ENCODE results near the gene PPP2R5C.
"Not testable (repeated sequence)": the region's sequence is repeated elsewhere in the genome, so short reads cannot be mapped to it uniquely, and the experiment has no call there.

Gene PPP2R5C

GRCh38 chr14:101719045-101719645 lies 42.4 kb upstream of the PPP2R5C start:
- Histone ChIP-seq H3K4me3 (ENCODE audit: low read depth, low read length) (no peak overlapping the region), H3K27me3 (ENCODE audit: control insufficient read depth, insufficient read depth, low read length) (no peaks in the 10 kb centered on the region), H3K9ac (ENCODE audit: low read depth, low read length) (no peak overlapping the region), H3K36me3 (ENCODE audit: control insufficient read depth, insufficient read depth, low read length) (no peaks in the 10 kb centered on the region), H3K9me3 (ENCODE audit: control insufficient read depth, insufficient read depth, low read length) (no peaks in the 10 kb centered on the region), H3K4me1 (ENCODE audit: control insufficient read depth, insufficient read depth, low read length) (peaks cover 6% of the 10 kb centered on the region)

- Histone ChIP-seq H3K4me3 (ENCODE audit: low read depth, low read length) (no peak overlapping the region), H3K9ac (ENCODE audit: low read depth, low read length) (no peak overlapping the region), H3K27me3 (ENCODE audit: control insufficient read depth, insufficient read depth, low read length) (no peaks in the 10 kb centered on the region), H3K9me3 (ENCODE audit: control insufficient read depth, insufficient read depth, low read length) (no peaks in the 10 kb centered on the region), H3K4me1 (ENCODE audit: control insufficient read depth, insufficient read depth, low read length) (peaks cover 6% of the 10 kb centered on the region), H3K36me3 (ENCODE audit: control insufficient read depth, insufficient read depth, low read length) (no peaks in the 10 kb centered on the region)
Measured at GRCh38 chr14:101719708-101720107, 41.8 kb upstream of the PPP2R5C start.

- Histone ChIP-seq H3K4me1 (ENCODE audit: control insufficient read depth, insufficient read depth, low read length) (peaks cover 6% of the 10 kb centered on the region), H3K27me3 (ENCODE audit: control insufficient read depth, insufficient read depth, low read length) (no peaks in the 10 kb centered on the region), H3K36me3 (ENCODE audit: control insufficient read depth, insufficient read depth, low read length) (no peaks in the 10 kb centered on the region), H3K9ac (ENCODE audit: low read depth, low read length) (no peak overlapping the region), H3K4me3 (ENCODE audit: low read depth, low read length) (no peak overlapping the region), H3K9me3 (ENCODE audit: control insufficient read depth, insufficient read depth, low read length) (no peaks in the 10 kb centered on the region)
Measured at GRCh38 chr14:101721111-101721510, 40.4 kb upstream of the PPP2R5C start.

- H3K4me3 ChIP-seq (ENCODE audit: low read depth, low read length), result no peak overlapping the region
- peaks cover 4% of the 10 kb centered on the region for H3K4me1 ChIP-seq (ENCODE audit: control insufficient read depth, insufficient read depth, low read length)
- H3K9me3 ChIP-seq (ENCODE audit: control insufficient read depth, insufficient read depth, low read length), result no peaks in the 10 kb centered on the region
- H3K9ac ChIP-seq (ENCODE audit: low read depth, low read length), result no peak overlapping the region
- no peaks in the 10 kb centered on the region for H3K36me3 ChIP-seq (ENCODE audit: control insufficient read depth, insufficient read depth, low read length)
- H3K27me3 ChIP-seq (ENCODE audit: control insufficient read depth, insufficient read depth, low read length), result no peaks in the 10 kb centered on the region
Measured at GRCh38 chr14:101721951-101722661, 39.4 kb upstream of the PPP2R5C start.

GRCh38 chr14:101723061-101723595 lies 38.4 kb upstream of the PPP2R5C start:
- H3K4me3 ChIP-seq (ENCODE audit: low read depth, low read length), result no peak overlapping the region
- no peaks in the 10 kb centered on the region for H3K27me3 ChIP-seq (ENCODE audit: control insufficient read depth, insufficient read depth, low read length)
- no peaks in the 10 kb centered on the region for H3K36me3 ChIP-seq (ENCODE audit: control insufficient read depth, insufficient read depth, low read length)
- H3K9ac ChIP-seq (ENCODE audit: low read depth, low read length), result no peak overlapping the region
- no peaks in the 10 kb centered on the region for H3K4me1 ChIP-seq (ENCODE audit: control insufficient read depth, insufficient read depth, low read length)
- H3K9me3 ChIP-seq (ENCODE audit: control insufficient read depth, insufficient read depth, low read length), result no peaks in the 10 kb centered on the region

GRCh38 chr14:101725652-101726051 lies 35.9 kb upstream of the PPP2R5C start:
- not testable (repeated sequence) for H3K27me3 ChIP-seq (ENCODE audit: control insufficient read depth, insufficient read depth, low read length); H3K4me3 ChIP-seq (ENCODE audit: low read depth, low read length); H3K9ac ChIP-seq (ENCODE audit: low read depth, low read length); H3K9me3 ChIP-seq (ENCODE audit: control insufficient read depth, insufficient read depth, low read length); H3K4me1 ChIP-seq (ENCODE audit: control insufficient read depth, insufficient read depth, low read length); H3K36me3 ChIP-seq (ENCODE audit: control insufficient read depth, insufficient read depth, low read length)

GRCh38 chr14:101726295-101726953 lies 35.1 kb upstream of the PPP2R5C start:
- Histone ChIP-seq H3K36me3 (ENCODE audit: control insufficient read depth, insufficient read depth, low read length) (no peaks in the 10 kb centered on the region), H3K4me1 (ENCODE audit: control insufficient read depth, insufficient read depth, low read length) (peaks cover 4% of the 10 kb centered on the region), H3K4me3 (ENCODE audit: low read depth, low read length) (no peak overlapping the region), H3K9me3 (ENCODE audit: control insufficient read depth, insufficient read depth, low read length) (no peaks in the 10 kb centered on the region), H3K27me3 (ENCODE audit: control insufficient read depth, insufficient read depth, low read length) (no peaks in the 10 kb centered on the region), H3K9ac (ENCODE audit: low read depth, low read length) (no peak overlapping the region)

- Histone ChIP-seq H3K27me3 (ENCODE audit: control insufficient read depth, insufficient read depth, low read length) (no peaks in the 10 kb centered on the region), H3K4me3 (ENCODE audit: low read depth, low read length) (no peak overlapping the region), H3K9ac (ENCODE audit: low read depth, low read length) (no peak overlapping the region), H3K9me3 (ENCODE audit: control insufficient read depth, insufficient read depth, low read length) (no peaks in the 10 kb centered on the region), H3K36me3 (ENCODE audit: control insufficient read depth, insufficient read depth, low read length) (no peaks in the 10 kb centered on the region), H3K4me1 (ENCODE audit: control insufficient read depth, insufficient read depth, low read length) (peaks cover 9% of the 10 kb centered on the region)
Measured at GRCh38 chr14:101726954-101727302, 34.6 kb upstream of the PPP2R5C start.

GRCh38 chr14:101727611-101728366 lies 33.7 kb upstream of the PPP2R5C start:
- Histone ChIP-seq H3K4me3 (ENCODE audit: low read depth, low read length) (no peak overlapping the region), H3K27me3 (ENCODE audit: control insufficient read depth, insufficient read depth, low read length) (no peaks in the 10 kb centered on the region), H3K9me3 (ENCODE audit: control insufficient read depth, insufficient read depth, low read length) (no peaks in the 10 kb centered on the region), H3K4me1 (ENCODE audit: control insufficient read depth, insufficient read depth, low read length) (peaks cover 9% of the 10 kb centered on the region), H3K36me3 (ENCODE audit: control insufficient read depth, insufficient read depth, low read length) (no peaks in the 10 kb centered on the region), H3K9ac (ENCODE audit: low read depth, low read length) (no peak overlapping the region)

GRCh38 chr14:101728367-101728742 lies 33.2 kb upstream of the PPP2R5C start:
- no peaks in the 10 kb centered on the region for H3K9me3 ChIP-seq (ENCODE audit: control insufficient read depth, insufficient read depth, low read length)
- H3K4me3 ChIP-seq (ENCODE audit: low read depth, low read length), result no peak overlapping the region
- H3K27me3 ChIP-seq (ENCODE audit: control insufficient read depth, insufficient read depth, low read length), result no peaks in the 10 kb centered on the region
- H3K9ac ChIP-seq (ENCODE audit: low read depth, low read length), result no peak overlapping the region
- H3K4me1 ChIP-seq (ENCODE audit: control insufficient read depth, insufficient read depth, low read length), result peaks cover 9% of the 10 kb centered on the region
- no peaks in the 10 kb centered on the region for H3K36me3 ChIP-seq (ENCODE audit: control insufficient read depth, insufficient read depth, low read length)

GRCh38 chr14:101729382-101729781 lies 32.1 kb upstream of the PPP2R5C start:
- H3K4me1 ChIP-seq (ENCODE audit: control insufficient read depth, insufficient read depth, low read length), result peaks cover 9% of the 10 kb centered on the region
- no peak overlapping the region for H3K4me3 ChIP-seq (ENCODE audit: low read depth, low read length)
- H3K27me3 ChIP-seq (ENCODE audit: control insufficient read depth, insufficient read depth, low read length), result no peaks in the 10 kb centered on the region
- H3K9me3 ChIP-seq (ENCODE audit: control insufficient read depth, insufficient read depth, low read length), result no peaks in the 10 kb centered on the region
- no peaks in the 10 kb centered on the region for H3K36me3 ChIP-seq (ENCODE audit: control insufficient read depth, insufficient read depth, low read length)
- no peak overlapping the region for H3K9ac ChIP-seq (ENCODE audit: low read depth, low read length)

Measured in iPS-15b (cell line).